A673 (cell line): Measurements from ENCODE around the gene CCDC102B. TPM values are rescaled to one million over a fixed set of nuclear protein-coding genes. Genes with fewer than 3 reads are reported as not detected.
"Not testable (repeated sequence)": the region's sequence is repeated elsewhere in the genome, so short reads cannot be mapped to it uniquely, and the experiment has no call there.

Source experiments
- BruUV-seq: library from RNA; stranded (reverse); fragments of 400-500 nt; replicated peaks from 2 replicates; lab custom pipeline; 2021; lab: Mats Ljungman, UMichigan
- CTCF ChIA-PET: fragments of 300-600 bp; sonication (Branson Sonifier 250); formaldehyde crosslinking; loops from one replicate; lab custom pipeline; 2022; ENCODE audit warnings: antibody characterized with exemption; lab: Charles Lee
- POLR2A ChIA-PET: fragments of 300-600 bp; sonication (Branson Sonifier 250); formaldehyde crosslinking; loops from one replicate; lab custom pipeline; 2022; ENCODE audit warnings: antibody characterized with exemption; ENCODE audit not compliant: low non-redundant PET; lab: Charles Lee
- DNase-seq: peaks from one replicate; pipeline ENCODE4 v3.0.0-alpha.2; 2015; ENCODE audit warnings: low spot score
- H3K27ac ChIP-seq: fragments of 200-600 bp; sonication (generic); 2 replicates; pipeline ENCODE4 v1.5.1; 2016; ENCODE audit warnings: mixed run types, low read depth, mild to moderate bottlenecking, mixed read lengths, antibody characterized with exemption, low read length; ENCODE audit not compliant: poor library complexity, severe bottlenecking
- H3K27me3 ChIP-seq: fragments of 200-600 bp; sonication (generic); replicated peaks from 2 replicates; pipeline ENCODE4 v1.6.1; 2017; ENCODE audit warnings: mixed run types, low read depth, mild to moderate bottlenecking, mixed read lengths, antibody characterized with exemption, low read length; ENCODE audit not compliant: insufficient read depth, poor library complexity
- H3K36me3 ChIP-seq: fragments of 200-600 bp; sonication (generic); 2 replicates; pipeline ENCODE4 v1.6.1; 2016; ENCODE audit warnings: mixed run types, mild to moderate bottlenecking, mixed read lengths, antibody characterized with exemption, low read length; ENCODE audit not compliant: insufficient read depth, poor library complexity, severe bottlenecking
- H3K4me1 ChIP-seq: fragments of 200-600 bp; sonication (generic); 2 replicates; pipeline ENCODE4 v1.6.1; 2017; ENCODE audit warnings: mixed run types, mild to moderate bottlenecking, mixed read lengths, antibody characterized with exemption, low read length; ENCODE audit not compliant: insufficient read depth, poor library complexity, severe bottlenecking
- H3K4me3 ChIP-seq: fragments of 200-600 bp; sonication (generic); 2 replicates; pipeline ENCODE4 v1.5.1; 2016; ENCODE audit warnings: low read depth, mixed run types, mild to moderate bottlenecking, mixed read lengths, low read length; ENCODE audit not compliant: poor library complexity, severe bottlenecking
- H3K9me3 ChIP-seq: fragments of 200-600 bp; sonication (generic); 2 replicates; pipeline ENCODE4 v1.6.1; 2016; ENCODE audit warnings: mixed run types, low read depth, mild to moderate bottlenecking, mixed read lengths, antibody characterized with exemption, low read length; ENCODE audit not compliant: poor library complexity, severe bottlenecking
- EZH2 ChIP-seq: fragments of 200-600 bp; sonication (generic); IDR thresholded peaks from 2 replicates; pipeline ENCODE4 v1.6.1; 2017; ENCODE audit warnings: borderline replicate concordance, low read depth, mild to moderate bottlenecking, mixed read lengths, antibody characterized with exemption, low read length; ENCODE audit not compliant: poor library complexity, severe bottlenecking
- intact Hi-C: fragments of 100-400 bp; cut with micrococcal nuclease; formaldehyde crosslinking; loops from one replicate; pipeline ENCODE4 v1.10.0; 2022; ENCODE audit not compliant: unreplicated experiment
- total RNA-seq: library from RNA; stranded (reverse); gene quantifications from 2 replicates; pipeline ENCODE4 v1.2.3, GENCODE V29; 2021
- TF ChIP-seq, protein P1 (sequence below): fragments of 300-800, 200-600 bp; sonication (generic); conservative IDR thresholded peaks from 2 replicates; pipeline ENCODE4 v1.5.1; 2017; ENCODE audit warnings: low read depth, mild to moderate bottlenecking, antibody characterized with exemption, low read length, moderate library complexity, mixed read lengths

CCDC102B gene
- total RNA-seq, 1 experiment from 2014 or later, result 12.5 TPM

DNA sequence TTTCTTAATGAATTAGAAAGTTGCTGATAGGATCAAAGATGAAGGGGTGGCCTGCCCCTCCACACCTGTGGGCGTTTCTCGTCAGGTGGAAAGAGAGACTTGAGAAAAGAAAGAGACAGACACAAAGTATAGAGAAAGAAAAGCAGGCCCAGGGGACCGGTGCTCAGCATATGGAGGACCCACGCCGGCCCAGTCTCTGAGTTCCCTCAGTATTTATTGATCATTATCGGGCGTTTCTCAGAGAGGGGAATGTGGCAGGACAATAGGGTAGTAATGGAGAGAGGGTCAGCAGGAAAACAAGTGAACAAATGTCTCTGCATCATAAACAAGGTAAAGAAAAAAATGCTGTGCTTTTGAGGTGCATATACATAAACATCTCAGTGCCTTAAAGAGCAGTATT is 144.3 kb downstream of the CCDC102B start:
- BruUV-seq, result no TSS peak
- intact Hi-C loops, result no loop called here
- Histone ChIP-seq H3K9me3 (no peaks in the 10 kb centered on the region), H3K4me3 (no peak overlapping the region), H3K27me3 (no peaks in the 10 kb centered on the region), H3K36me3 (no peaks in the 10 kb centered on the region), H3K27ac (no peak overlapping the region), H3K4me1 (peaks cover 3% of the 10 kb centered on the region)
- ChIA-PET POLR2A (no interaction called here), CTCF (no interaction called here)
- DNase-seq, result no peak
- TF ChIP-seq, protein P1, sequence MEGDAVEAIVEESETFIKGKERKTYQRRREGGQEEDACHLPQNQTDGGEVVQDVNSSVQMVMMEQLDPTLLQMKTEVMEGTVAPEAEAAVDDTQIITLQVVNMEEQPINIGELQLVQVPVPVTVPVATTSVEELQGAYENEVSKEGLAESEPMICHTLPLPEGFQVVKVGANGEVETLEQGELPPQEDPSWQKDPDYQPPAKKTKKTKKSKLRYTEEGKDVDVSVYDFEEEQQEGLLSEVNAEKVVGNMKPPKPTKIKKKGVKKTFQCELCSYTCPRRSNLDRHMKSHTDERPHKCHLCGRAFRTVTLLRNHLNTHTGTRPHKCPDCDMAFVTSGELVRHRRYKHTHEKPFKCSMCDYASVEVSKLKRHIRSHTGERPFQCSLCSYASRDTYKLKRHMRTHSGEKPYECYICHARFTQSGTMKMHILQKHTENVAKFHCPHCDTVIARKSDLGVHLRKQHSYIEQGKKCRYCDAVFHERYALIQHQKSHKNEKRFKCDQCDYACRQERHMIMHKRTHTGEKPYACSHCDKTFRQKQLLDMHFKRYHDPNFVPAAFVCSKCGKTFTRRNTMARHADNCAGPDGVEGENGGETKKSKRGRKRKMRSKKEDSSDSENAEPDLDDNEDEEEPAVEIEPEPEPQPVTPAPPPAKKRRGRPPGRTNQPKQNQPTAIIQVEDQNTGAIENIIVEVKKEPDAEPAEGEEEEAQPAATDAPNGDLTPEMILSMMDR, result no peak
- TF ChIP-seq EZH2, result no peak

DNA sequence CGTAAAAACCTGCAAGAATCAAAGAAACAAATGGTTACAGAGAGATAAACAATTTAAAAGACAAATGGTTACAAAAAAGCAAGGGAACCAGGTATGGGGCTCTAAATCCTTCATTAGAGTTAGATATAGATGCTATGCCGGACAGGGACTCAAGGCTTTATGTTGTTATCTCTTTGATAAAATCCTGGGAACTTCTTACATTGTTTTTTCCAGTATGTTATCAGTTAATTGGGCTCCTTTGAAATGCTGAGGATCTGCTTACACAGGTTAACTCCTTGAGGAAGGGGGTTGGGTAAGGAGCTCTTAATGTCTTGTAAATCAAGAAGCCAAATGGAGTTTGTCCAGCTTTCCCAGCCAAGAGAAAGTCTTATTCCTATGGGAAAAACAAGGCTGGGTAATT is 146.0 kb downstream of the CCDC102B start:
- DNase-seq, H3K4me1 ChIP-seq, H3K36me3 ChIP-seq, H3K4me3 ChIP-seq, BruUV-seq, H3K27me3 ChIP-seq, intact Hi-C loops, H3K27ac ChIP-seq, H3K9me3 ChIP-seq, POLR2A ChIA-PET, CTCF ChIA-PET: not testable (repeated sequence)

DNA sequence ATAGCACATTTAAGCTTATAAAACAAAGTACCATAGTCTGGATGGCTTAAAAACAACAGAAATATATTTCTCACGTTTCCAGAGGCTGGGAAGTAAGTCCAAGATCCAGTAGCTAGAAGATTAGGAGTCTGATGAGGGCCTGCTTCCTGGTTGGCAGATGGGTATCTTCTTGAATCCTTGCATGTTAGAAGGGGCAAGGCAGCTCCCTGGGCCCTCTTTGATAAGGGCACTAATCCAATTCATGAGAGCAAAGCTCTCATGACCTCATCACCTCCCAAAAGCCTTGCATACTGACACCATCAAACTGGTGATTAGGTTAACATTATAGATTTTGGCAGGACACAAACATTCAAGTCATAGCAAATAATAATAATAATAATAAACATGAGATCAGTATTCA is 146.4 kb downstream of the CCDC102B start:
- DNase-seq, result no peak
- Histone ChIP-seq H3K9me3 (no peaks in the 10 kb centered on the region), H3K4me1 (peaks cover 3% of the 10 kb centered on the region), H3K27me3 (no peaks in the 10 kb centered on the region), H3K27ac (no peak overlapping the region), H3K36me3 (no peaks in the 10 kb centered on the region), H3K4me3 (no peak overlapping the region)
- CTCF ChIA-PET, result no interaction called here
- no TSS peak for BruUV-seq
- POLR2A ChIA-PET, result no interaction called here
- intact Hi-C loops, result no loop called here
- TF ChIP-seq, protein P1, result no peak
- TF ChIP-seq EZH2, result no peak

- no TSS peak for BruUV-seq
- intact Hi-C loops, result no loop called here
- H3K27ac ChIP-seq, result no peak overlapping the region
- CTCF ChIA-PET, result no interaction called here
- no peak overlapping the region for H3K4me3 ChIP-seq
- peaks cover 3% of the 10 kb centered on the region for H3K4me1 ChIP-seq
- no peaks in the 10 kb centered on the region for H3K36me3 ChIP-seq
- no peaks in the 10 kb centered on the region for H3K9me3 ChIP-seq
- POLR2A ChIA-PET, result no interaction called here
- TF ChIP-seq EZH2, result no peak
- TF ChIP-seq, protein P1, result no peak
- H3K27me3 ChIP-seq, result no peaks in the 10 kb centered on the region
- no peak for DNase-seq
Measured at GRCh38 chr18:68944826-68945225, 146.9 kb downstream of the CCDC102B start.
